HG03135 (cell line): Measurements from ENCODE around the gene MT1HL1.
"Not testable (repeated sequence)": the region's sequence is repeated elsewhere in the genome, so short reads cannot be mapped to it uniquely, and the experiment has no call there.

Experiments
- ATAC-seq: cut with Tn5 transposase; IDR thresholded peaks from one replicate; pipeline ENCODE4 v1.9.1; 2021; ENCODE audit warnings: mild to moderate bottlenecking, moderate library complexity; ENCODE audit not compliant: unreplicated experiment

Gene MT1HL1

GRCh38 chr1:237018896-237019295 lies 14.7 kb upstream of the MT1HL1 start:
- no peak for ATAC-seq

- no peak for ATAC-seq
These were observed 12.4 kb upstream of the MT1HL1 start for GRCh38 chr1:237016626-237017025.

GRCh38 chr1:237013608-237014007 lies 9.4 kb upstream of the MT1HL1 start:
- ATAC-seq, result no peak

- no peak for ATAC-seq
These were observed 8.6 kb upstream of the MT1HL1 start for GRCh38 chr1:237012788-237013383.

GRCh38 chr1:237012361-237012760 lies 8.1 kb upstream of the MT1HL1 start:
- ATAC-seq, result no peak

GRCh38 chr1:237011432-237011831 lies 7.2 kb upstream of the MT1HL1 start:
- ATAC-seq, result no peak

- no peak for ATAC-seq
These were observed 5.4 kb upstream of the MT1HL1 start for GRCh38 chr1:237009611-237010010.

- ATAC-seq, result no peak
These were observed 3.1 kb upstream of the MT1HL1 start for GRCh38 chr1:237007147-237007881.

- ATAC-seq, result no peak
These were observed 1.4 kb upstream of the MT1HL1 start for GRCh38 chr1:237005674-237006073.

- no peak for ATAC-seq
These were observed 725 bp downstream of the MT1HL1 start for GRCh38 chr1:237003516-237003915.

- ATAC-seq, result no peak
These were observed 4.0 kb downstream of the MT1HL1 start for GRCh38 chr1:237000191-237000590.

GRCh38 chr1:236998546-236998945 lies 5.7 kb downstream of the MT1HL1 start:
- no peak for ATAC-seq

GRCh38 chr1:236997882-236998281 lies 6.4 kb downstream of the MT1HL1 start:
- no peak for ATAC-seq

GRCh38 chr1:236997361-236997760 lies 6.9 kb downstream of the MT1HL1 start:
- ATAC-seq, result no peak

- no peak for ATAC-seq
These were observed 9.8 kb downstream of the MT1HL1 start for GRCh38 chr1:236994450-236994849.

- no peak for ATAC-seq
These were observed 11.8 kb downstream of the MT1HL1 start for GRCh38 chr1:236992449-236992848.

GRCh38 chr1:236990052-236990445 lies 14.2 kb downstream of the MT1HL1 start:
- ATAC-seq, result no peak

GRCh38 chr1:236989290-236990051 lies 14.8 kb downstream of the MT1HL1 start:
- no peak for ATAC-seq

GRCh38 chr1:236983818-236984217 lies 20.4 kb downstream of the MT1HL1 start:
- ATAC-seq, result no peak

- ATAC-seq, result no peak
These were observed 21.9 kb downstream of the MT1HL1 start for GRCh38 chr1:236982380-236982779.

GRCh38 chr1:236981431-236981830 lies 22.8 kb downstream of the MT1HL1 start:
- ATAC-seq, result not testable (repeated sequence)

GRCh38 chr1:236980673-236981072 lies 23.6 kb downstream of the MT1HL1 start:
- ATAC-seq, result no peak
